NT2/D1 (cell line): ENCODE results near the gene MTG2.

Experiments
- SUZ12 ChIP-seq: IDR thresholded peaks from 2 replicates; pipeline ENCODE4 v1.6.1; 2011; ENCODE audit not compliant: insufficient read length, insufficient read depth; ENCODE audit errors: extremely low read depth
- YY1 ChIP-seq: IDR thresholded peaks from 2 replicates; pipeline ENCODE4 v1.6.1; 2011; ENCODE audit not compliant: insufficient read length, insufficient read depth
- ZNF274 ChIP-seq: IDR thresholded peaks from 2 replicates; pipeline ENCODE4 v1.6.1; 2011; ENCODE audit warnings: mild to moderate bottlenecking, low read depth, low read length

DNA sequence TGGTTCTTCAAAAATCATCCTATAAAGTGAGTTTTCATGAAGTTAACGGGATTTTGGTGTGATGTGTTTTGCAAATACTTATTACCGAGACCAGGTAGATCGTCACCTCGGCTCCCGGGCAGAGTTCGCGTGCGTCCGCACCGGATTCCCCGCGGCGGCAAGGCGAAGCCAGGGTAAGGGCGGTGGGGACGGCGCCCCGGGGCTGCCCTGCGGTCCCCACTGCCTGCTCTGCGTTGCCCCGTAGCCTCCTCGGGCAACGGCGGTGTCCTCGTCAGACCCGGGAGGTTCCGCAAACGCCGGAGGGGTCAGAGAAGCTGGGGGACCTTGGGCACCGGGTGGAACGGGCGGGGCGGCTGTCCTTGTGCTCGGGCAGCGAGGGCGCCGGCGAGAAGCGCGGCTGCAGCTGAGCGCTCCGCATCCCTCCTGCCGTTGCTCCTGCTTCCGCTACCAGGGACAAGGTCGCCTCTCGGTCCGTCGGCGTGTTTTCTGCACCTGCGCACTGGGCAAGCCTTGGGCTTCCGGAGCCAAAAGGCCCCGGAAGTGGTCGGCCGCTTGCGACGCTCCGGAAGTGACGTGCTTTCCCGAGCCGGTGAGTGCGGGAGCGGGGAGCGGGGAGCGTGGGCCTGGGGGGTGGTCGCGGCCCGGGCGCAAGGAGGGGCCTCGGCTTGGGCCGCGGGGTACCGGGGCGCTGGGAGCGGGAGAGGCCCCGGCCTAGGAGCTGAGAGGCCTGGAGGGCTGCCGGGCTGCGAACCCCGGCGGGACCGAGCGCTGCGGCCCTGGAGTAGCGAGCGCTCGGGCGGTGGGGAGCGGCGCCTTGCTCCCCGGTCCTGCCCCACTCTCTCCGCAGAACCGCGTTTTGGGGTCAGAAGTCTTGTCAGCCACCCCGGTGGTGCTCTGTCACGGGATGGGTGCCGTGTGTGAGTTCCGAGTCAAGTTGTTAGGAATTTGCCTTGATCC lies at the start of gene MTG2:
- TF ChIP-seq SUZ12 (no peak), YY1 (no peak), ZNF274 (no peak)
